GM20000 (cell line): ENCODE data around the gene PRELID3B.

Experiments
- DNase-seq: peaks from one replicate; pipeline ENCODE4 v3.0.0; 2012; ENCODE audit warnings: low spot score
- TF ChIP-seq, protein P1 (sequence below): IDR thresholded peaks from 2 replicates; pipeline ENCODE4 v1.5.1; 2012; ENCODE audit warnings: mild to moderate bottlenecking, control low read depth; ENCODE audit errors: extremely low read depth, missing control alignments

PRELID3B gene

DNA sequence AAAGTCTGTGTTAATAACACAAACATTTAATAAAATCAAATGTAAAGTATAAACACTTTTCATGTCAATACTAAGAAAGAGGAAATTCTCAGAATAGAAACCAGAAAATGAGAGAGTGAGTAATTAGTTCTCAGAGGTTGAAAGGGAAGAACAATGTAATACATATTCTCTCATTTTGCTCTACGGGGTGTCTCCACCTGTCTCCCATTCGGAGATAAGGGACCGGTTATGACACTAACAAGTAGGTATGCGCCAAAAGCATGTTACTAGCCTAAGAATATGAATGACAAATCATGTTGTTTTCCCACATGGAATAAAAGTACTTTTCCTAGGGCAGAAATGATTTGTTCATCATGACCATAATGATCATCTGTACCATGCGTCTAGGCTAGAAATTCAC lies 35.6 kb upstream of the PRELID3B start:
- no peak for DNase-seq
- TF ChIP-seq, protein P1, sequence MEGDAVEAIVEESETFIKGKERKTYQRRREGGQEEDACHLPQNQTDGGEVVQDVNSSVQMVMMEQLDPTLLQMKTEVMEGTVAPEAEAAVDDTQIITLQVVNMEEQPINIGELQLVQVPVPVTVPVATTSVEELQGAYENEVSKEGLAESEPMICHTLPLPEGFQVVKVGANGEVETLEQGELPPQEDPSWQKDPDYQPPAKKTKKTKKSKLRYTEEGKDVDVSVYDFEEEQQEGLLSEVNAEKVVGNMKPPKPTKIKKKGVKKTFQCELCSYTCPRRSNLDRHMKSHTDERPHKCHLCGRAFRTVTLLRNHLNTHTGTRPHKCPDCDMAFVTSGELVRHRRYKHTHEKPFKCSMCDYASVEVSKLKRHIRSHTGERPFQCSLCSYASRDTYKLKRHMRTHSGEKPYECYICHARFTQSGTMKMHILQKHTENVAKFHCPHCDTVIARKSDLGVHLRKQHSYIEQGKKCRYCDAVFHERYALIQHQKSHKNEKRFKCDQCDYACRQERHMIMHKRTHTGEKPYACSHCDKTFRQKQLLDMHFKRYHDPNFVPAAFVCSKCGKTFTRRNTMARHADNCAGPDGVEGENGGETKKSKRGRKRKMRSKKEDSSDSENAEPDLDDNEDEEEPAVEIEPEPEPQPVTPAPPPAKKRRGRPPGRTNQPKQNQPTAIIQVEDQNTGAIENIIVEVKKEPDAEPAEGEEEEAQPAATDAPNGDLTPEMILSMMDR, result no peak

DNA sequence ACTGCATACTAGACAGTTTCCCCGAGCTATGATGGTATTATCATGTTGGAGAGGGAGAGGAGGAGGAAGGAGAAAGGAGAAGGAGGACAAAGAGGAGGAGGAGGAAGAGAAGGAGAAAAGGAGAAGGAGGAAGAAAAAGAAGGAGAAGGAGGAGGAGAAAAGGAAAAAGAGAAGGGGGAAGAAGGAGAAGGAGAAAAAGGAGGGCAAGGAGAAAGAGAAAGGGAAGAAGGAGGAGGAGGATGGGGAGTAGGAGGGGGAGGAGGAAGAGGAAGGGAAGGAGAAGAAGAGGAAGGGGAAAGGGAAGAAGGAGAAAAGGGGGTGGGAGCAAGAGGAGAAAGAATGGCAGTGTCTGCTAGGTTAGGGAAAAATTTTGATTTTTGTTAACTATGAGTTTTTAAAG lies 35.1 kb upstream of the PRELID3B start:
- TF ChIP-seq, protein P1, result no peak
- DNase-seq, result no peak

DNA sequence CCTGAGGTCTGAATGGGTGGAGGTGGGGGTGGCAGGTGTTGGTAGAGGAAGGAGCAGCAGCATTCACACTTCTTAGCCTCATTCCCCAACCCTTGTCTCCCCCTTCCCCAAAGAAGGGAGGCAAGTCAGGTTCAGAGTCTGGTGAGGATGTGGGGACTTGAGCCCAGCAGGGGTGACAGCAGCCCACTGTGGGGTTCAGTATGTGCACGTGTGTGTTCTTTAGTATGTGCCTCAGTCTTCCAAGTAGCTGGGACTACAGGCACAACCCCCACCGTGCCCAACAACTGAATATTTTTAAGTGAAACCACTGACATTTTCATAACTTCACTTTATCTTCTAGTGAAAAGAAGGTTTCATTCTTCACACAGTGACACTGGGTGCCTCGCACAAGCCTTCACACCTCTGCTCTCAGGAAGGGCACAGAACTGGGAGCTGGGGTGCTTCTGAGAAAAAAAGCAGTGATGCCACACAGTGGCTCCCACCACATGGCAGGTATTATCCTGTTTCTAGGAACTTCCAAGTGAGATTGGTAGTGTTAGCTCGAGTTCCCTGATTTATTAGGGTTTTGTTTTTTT lies 33.4 kb upstream of the PRELID3B start:
- DNase-seq, result no peak
- TF ChIP-seq, protein P1, result no peak

DNA sequence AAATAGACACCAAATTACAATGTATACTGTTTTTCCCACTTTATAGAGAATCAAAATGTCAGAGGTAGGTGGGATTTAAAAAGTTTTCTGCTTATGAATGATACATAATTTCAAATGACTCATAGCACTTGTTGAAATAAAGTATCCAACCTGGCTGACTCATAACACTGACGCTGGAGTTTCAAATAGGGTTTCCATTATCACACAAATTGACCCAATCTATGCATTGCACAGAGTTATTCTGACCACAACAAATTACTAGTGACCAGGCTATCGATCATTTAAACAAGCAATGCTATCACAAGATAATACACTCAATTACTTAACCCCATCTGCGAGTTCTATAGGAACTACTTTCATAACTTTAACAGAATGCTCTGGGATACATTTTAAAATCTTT lies 31.9 kb upstream of the PRELID3B start:
- TF ChIP-seq, protein P1, result no peak
- DNase-seq, result no peak

DNA sequence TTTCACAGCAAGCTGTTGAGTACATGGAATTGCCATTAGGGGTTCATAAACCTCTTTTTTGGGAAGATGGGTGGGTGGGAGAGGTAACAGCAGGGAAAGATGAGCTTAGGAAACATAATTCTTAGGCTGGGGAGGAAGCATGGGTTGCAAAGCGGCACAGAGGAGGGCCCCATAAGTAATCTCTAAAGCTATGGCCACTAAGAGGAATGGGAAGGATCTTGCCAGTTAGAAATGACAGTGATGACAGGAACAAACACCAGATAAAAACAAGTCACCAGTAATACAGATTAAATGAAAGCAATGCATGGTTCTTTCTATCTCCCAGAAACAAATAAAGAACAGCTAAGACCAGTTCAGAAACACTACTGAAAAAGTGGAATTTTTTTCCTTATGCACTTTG lies 31.0 kb upstream of the PRELID3B start:
- DNase-seq, result no peak
- TF ChIP-seq, protein P1, result no peak

DNA sequence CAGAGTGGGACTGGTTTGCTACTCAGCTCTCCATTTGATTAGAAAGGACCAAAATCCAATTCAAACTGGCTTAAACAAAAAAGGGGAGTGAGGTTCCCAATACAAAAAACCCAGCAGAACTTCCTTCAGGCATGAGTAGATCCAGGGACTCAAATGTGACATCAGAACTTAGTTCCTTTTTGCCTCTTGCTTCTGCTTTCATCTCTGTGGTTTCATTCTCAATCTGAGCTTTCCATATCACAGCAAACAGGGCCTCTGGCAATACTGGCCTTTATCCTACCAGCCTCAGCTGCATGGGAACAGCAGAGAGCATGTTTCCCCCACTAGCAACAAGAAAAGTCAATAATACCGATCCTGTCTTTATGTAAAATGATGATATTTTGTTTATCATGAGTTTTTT lies 28.6 kb upstream of the PRELID3B start:
- DNase-seq, result peak; percentile 14
- TF ChIP-seq, protein P1, result no peak

DNA sequence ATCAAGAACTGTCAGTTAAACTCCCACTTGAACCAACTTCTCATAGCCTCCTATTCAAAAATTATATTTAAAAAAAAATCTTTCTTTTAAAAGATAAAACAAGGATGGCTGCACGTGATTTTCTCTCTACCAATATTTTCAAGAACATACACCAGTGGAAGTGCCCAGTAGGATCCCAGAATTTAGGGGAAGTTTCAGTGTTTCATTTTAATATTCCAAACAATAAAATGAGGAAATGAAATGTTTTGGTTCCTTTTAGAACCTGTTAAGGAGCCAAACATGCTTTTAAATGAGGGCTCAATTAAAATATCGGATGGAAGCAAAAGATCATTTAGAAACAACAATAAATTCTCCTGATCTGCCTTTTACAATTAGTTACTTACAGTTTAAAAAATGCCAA lies 26.4 kb upstream of the PRELID3B start:
- TF ChIP-seq, protein P1, result no peak
- DNase-seq, result no peak
